ENCODE measurements around the gene IFNA21.
"Not testable (repeated sequence)": the region's sequence is repeated elsewhere in the genome, so short reads cannot be mapped to it uniquely, and the experiment has no call there.

The IFNA21 gene

GRCh38 chr9:21137020-21137419 lies 29.4 kb downstream of the IFNA21 start:
- DNase-seq = no peak

DNA sequence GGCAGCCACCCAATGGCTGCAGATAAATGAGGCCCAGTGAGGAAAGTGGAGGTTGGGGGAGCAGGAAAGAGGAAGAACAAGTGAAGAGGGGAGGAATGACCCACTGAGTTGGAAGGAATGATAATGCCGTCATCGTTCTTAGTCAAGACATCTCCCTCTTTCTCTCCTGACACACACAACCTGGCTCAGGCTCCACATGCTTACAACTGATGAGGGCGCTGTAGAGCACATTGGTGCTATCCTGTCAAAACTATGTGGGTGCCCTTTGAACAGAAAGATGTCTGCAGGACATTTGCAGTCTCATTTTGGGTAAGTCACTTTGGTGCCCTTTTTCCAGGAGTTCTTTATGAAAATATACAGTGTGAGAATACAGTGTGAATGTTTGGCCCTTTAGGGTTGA lies 30.7 kb downstream of the IFNA21 start:
- no peak for DNase-seq

GRCh38 chr9:21128186-21128585 lies 38.3 kb downstream of the IFNA21 start:
- DNase-seq = not testable (repeated sequence)

- DNase-seq = no peak
Observed at GRCh38 chr9:21121595-21122251, 44.7 kb downstream of the IFNA21 start.

- DNase-seq = no peak
Observed at GRCh38 chr9:21121079-21121478, 45.4 kb downstream of the IFNA21 start.

DNA sequence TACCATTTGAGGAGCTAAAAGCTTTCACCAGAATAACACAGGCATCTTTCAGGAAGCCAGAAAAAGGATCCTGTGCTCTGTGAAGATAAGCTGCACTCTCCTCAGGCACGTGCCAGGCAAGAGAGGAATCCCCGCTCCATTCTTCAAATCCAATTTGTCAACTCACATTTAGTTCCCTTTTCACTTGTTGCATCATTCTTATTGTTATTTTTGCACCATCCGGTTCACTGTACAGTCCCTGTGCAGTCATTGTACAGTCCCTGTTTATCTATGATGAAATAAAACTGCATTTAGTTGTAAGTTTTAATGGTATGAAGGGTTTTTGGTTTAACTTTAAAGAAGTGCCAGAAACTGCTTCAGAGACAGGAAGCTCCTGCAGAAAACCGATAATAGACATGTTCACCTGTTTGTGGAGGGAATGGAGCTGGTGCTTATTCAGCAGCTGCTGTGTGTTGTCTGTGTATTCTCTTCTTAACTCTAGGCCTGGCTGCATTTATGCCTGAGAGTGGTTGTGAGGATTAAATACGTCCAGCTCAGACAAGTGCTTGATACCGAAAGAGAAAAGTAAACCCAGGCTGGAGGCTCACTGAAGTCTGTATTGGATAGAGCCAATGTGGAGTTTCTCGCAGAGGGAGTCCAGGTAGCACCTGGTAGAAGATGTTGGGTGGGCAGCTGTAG lies 47.2 kb downstream of the IFNA21 start:
- peak; percentile 65 to 71 for DNase-seq
